ENCODE measurements around the gene OXTR.

Gene OXTR

DNA sequence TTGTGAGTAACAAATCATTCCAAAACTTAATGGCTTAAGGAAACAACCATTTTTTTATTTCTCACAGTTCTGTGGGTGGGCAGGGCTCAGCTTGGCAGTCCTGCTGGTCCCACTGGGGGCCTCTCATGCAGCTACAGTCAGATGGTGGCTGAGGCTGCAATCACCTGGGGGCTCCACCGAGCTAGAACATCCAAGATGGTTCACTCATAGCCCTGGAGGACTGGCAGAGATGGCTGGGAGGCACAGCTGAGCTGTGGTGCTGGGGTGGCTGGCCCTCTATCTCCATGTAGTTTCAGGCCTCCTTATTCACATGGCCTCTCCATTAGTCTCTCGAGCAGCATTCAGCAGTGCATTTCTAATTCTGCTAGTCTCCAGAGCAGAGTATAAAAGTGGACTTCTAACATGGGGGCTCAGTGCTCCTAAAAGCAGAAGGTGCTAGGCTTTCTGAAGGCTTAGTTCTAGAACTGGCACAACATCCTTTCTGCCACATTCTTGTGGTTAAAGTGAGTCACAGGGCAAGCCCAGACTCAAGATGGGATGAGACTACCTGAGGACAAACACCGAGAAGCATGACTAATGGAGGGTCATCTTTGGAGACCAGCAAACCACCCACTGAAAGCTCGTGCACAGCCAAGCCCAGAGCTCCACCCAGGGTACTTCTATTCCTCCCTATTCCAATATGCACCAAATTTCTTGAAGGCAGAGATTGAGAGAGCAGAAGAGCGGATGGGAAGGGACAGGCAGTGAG lies 29.5 kb downstream of the OXTR start:
- DNase-seq (ENCODE audit: low read depth) = no peak
- H3K4me3 ChIP-seq (ENCODE audit: low read depth, low read length) = no peak overlapping the region
- in situ Hi-C loops (cut with HindIII; ENCODE audit: low sequenced_read_pairs) = no loop called here
- TF ChIP-seq, protein P1, sequence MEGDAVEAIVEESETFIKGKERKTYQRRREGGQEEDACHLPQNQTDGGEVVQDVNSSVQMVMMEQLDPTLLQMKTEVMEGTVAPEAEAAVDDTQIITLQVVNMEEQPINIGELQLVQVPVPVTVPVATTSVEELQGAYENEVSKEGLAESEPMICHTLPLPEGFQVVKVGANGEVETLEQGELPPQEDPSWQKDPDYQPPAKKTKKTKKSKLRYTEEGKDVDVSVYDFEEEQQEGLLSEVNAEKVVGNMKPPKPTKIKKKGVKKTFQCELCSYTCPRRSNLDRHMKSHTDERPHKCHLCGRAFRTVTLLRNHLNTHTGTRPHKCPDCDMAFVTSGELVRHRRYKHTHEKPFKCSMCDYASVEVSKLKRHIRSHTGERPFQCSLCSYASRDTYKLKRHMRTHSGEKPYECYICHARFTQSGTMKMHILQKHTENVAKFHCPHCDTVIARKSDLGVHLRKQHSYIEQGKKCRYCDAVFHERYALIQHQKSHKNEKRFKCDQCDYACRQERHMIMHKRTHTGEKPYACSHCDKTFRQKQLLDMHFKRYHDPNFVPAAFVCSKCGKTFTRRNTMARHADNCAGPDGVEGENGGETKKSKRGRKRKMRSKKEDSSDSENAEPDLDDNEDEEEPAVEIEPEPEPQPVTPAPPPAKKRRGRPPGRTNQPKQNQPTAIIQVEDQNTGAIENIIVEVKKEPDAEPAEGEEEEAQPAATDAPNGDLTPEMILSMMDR (IDR thresholded peaks at IDR 0.05; ENCODE audit: low read depth, low read length, missing control alignments) = no peak

DNA sequence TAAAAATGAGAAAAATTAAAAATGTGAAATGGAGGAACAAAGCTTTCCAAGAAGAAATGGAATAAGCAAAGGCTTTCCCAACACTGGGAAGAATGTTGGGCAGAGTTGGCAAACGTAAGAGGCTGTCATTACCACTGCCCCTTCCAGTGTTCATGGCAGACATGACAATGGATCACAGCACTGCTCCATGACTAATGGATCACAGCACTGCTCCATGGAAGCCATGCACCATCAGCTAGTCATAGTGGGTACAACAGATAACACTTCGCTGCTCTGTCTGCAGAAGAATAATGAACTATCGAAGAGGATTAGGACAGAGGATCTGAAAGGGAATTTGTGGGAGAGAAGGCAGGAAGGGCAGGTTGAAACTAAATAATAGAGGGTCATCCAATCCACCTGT lies 30.8 kb downstream of the OXTR start:
- DNase-seq (ENCODE audit: low read depth) = no peak
- TF ChIP-seq, protein P1 (IDR thresholded peaks at IDR 0.05; ENCODE audit: low read depth, low read length, missing control alignments) = no peak

DNA sequence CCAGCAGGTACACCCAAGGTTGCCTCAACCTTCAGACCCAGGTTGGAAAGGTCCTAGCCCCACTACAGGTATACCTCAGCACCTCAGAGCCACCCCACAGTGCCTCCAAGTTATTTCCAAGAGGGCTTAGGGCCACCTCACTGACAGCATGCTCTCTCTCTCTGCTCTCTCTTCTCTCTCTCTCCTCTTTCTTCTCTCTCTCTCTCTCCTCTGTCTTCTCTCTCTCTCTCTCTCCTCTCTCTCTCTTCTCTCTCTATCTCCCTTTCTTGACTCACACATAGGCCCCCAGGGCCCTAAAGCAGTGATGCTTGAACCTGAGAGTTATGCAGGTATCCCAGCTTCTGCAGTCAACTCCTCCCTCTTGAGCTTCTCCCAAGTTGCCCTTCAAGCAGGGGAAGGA lies 31.6 kb downstream of the OXTR start:
- DNase-seq (ENCODE audit: low read depth) = no peak
- TF ChIP-seq, protein P1 (IDR thresholded peaks at IDR 0.05; ENCODE audit: low read depth, low read length, missing control alignments) = no peak
- no peak overlapping the region for H3K4me3 ChIP-seq (ENCODE audit: low read depth, low read length)
- in situ Hi-C loops (cut with HindIII; ENCODE audit: low sequenced_read_pairs) = no loop called here

More for the DNA sequence above, 30.8 kb downstream of the OXTR start:
- in situ Hi-C loops (cut with HindIII; ENCODE audit: low sequenced_read_pairs) = no loop called here
- H3K4me3 ChIP-seq (ENCODE audit: low read depth, low read length) = no peak overlapping the region

DNA sequence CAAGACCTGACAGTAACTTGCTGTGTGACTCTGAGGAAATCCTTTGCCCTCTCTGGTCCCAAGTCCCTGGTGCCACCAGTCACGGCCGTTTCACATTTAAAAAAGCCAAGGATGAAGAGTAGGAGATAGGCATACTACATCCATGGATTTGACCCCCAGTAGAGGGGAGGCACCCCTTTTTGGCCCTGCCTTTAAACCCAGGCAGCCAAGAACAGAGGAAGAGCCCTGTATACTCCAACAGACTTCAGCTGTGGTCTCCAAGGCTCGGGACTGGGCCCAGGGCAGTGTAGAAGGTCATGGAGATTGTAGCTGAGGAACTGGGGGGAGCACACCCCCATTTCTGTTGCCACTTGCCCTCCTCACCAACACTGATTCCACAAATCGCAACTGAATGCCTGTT lies 32.1 kb downstream of the OXTR start:
- TF ChIP-seq, protein P1 (IDR thresholded peaks at IDR 0.05; ENCODE audit: low read depth, low read length, missing control alignments) = no peak
- in situ Hi-C loops (cut with HindIII; ENCODE audit: low sequenced_read_pairs) = no loop called here
- no peak overlapping the region for H3K4me3 ChIP-seq (ENCODE audit: low read depth, low read length)
- DNase-seq (ENCODE audit: low read depth) = no peak

DNA sequence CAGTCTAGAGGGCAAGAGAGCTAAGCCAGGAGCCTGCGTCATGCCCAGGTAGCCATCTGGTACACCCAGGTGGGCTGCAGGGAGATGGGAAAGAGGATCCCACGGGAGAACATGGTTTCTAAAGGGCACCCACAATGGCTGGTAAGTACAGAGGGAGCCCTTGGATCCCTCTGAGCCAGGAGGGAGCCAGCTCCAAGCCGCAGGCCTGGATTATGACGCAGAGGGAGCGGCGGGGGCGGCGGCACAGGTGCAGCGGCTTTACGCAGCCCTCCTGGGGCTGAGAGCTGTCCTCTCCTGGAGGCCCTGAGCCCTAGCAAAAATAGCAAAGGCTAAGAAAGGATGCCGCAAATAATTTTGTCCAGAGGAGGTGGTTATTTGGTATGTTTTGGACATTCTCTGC lies 33.0 kb downstream of the OXTR start:
- no peak overlapping the region for H3K4me3 ChIP-seq (ENCODE audit: low read depth, low read length)
- DNase-seq (ENCODE audit: low read depth) = no peak
- in situ Hi-C loops (cut with HindIII; ENCODE audit: low sequenced_read_pairs) = no loop called here
- TF ChIP-seq, protein P1 (IDR thresholded peaks at IDR 0.05; ENCODE audit: low read depth, low read length, missing control alignments) = no peak

DNA sequence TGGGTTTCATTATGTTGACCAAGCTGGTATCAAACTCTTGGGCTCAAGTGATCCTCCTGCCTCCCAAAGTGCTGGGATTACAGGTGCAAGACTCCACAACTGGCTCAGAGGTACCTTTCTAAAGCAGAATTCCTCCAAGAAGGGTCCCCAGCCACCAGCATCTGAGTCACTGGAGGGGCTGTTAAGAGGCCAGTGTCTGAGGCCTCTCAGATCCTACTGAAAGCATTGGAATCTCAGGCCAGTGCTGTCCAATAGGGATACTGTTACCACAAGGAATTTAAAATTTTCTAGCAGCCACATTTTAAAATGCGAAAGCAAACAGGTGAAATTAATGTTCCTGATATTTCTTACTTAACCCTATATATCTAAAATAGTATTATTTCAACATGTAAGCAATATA lies 34.5 kb downstream of the OXTR start:
- TF ChIP-seq, protein P1 (IDR thresholded peaks at IDR 0.05; ENCODE audit: low read depth, low read length, missing control alignments) = no peak
- no peak overlapping the region for H3K4me3 ChIP-seq (ENCODE audit: low read depth, low read length)
- in situ Hi-C loops (cut with HindIII; ENCODE audit: low sequenced_read_pairs) = no loop called here
- DNase-seq (ENCODE audit: low read depth) = no peak
